Stimulated activated memory B cell treated with anti-CD40 and anti-IgM and Interleukin-4, amounts not matched to agents 10 μg/mL and 1 μg/mL and 100 μg/mL, for 72 hours (primary cell): ENCODE data around the gene ADCY3.
A peak's percentile ranks its signal among the peaks of the same experiment; 100 is the strongest.

Experiments
- ATAC-seq: fragments of 150-1000 bp; cut with Tn5 transposase; 2 replicates; pipeline ENCODE4 v1.10.0; 2021
- H3K27ac Mint-ChIP-seq: one replicate; pipeline ENCODE4 v1.8.0; 2022; ENCODE audit warnings: mild to moderate bottlenecking, mixed read lengths
- H3K27me3 Mint-ChIP-seq: one replicate; pipeline ENCODE4 v1.8.0; 2022; ENCODE audit warnings: mixed read lengths
- H3K36me3 Mint-ChIP-seq: one replicate; pipeline ENCODE4 v1.8.0; 2022; ENCODE audit warnings: mixed read lengths
- H3K4me1 Mint-ChIP-seq: one replicate; pipeline ENCODE4 v1.8.0; 2022; ENCODE audit warnings: mixed read lengths
- H3K4me3 Mint-ChIP-seq: one replicate; pipeline ENCODE4 v1.8.0; 2022; ENCODE audit warnings: mild to moderate bottlenecking, moderate library complexity, mixed read lengths
- H3K9me3 Mint-ChIP-seq: one replicate; pipeline ENCODE4 v1.8.0; 2022; ENCODE audit warnings: mixed read lengths

The ADCY3 gene

DNA sequence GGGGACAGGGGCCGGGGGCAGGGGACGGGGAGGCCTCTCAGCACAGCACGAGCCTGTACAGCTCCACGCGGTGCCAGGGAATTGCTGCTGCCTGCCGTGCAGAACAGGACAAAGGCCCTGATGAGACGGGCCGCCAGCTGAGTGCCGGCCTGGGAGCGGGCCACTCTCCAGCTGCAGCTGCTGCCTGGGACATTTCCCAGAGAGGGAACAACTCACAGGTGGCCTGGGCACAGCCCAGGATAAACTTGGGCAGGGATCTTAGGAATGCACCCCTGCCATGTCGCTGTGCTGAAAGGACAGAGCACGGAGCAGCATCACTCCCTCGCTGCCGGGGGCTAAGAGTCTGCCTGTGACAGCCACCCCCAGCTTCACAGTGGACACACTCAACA is 88.0 kb downstream of the ADCY3 start:
- H3K36me3 Mint-ChIP-seq, result peaks cover 57% of the 10 kb centered on the region
- ATAC-seq, result no peak
- H3K27ac Mint-ChIP-seq, result no peak overlapping the region
- no peak overlapping the region for H3K4me3 Mint-ChIP-seq
- peaks cover 8% of the 10 kb centered on the region for H3K4me1 Mint-ChIP-seq
- no peaks in the 10 kb centered on the region for H3K9me3 Mint-ChIP-seq
- H3K27me3 Mint-ChIP-seq, result no peaks in the 10 kb centered on the region

GRCh38 chr2:24831221-24832072 is 88.6 kb downstream of the ADCY3 start:
- H3K27ac Mint-ChIP-seq, result no peak overlapping the region
- peaks cover 9% of the 10 kb centered on the region for H3K4me1 Mint-ChIP-seq
- peaks cover 54% of the 10 kb centered on the region for H3K36me3 Mint-ChIP-seq
- ATAC-seq, result no peak
- H3K9me3 Mint-ChIP-seq, result no peaks in the 10 kb centered on the region
- H3K4me3 Mint-ChIP-seq, result peak overlapping the region; percentile 18
- no peaks in the 10 kb centered on the region for H3K27me3 Mint-ChIP-seq

- ATAC-seq, result no peak
- no peaks in the 10 kb centered on the region for H3K27me3 Mint-ChIP-seq
- H3K36me3 Mint-ChIP-seq, result peaks cover 54% of the 10 kb centered on the region
- H3K27ac Mint-ChIP-seq, result no peak overlapping the region
- H3K4me1 Mint-ChIP-seq, result peaks cover 16% of the 10 kb centered on the region
- H3K9me3 Mint-ChIP-seq, result no peaks in the 10 kb centered on the region
- no peak overlapping the region for H3K4me3 Mint-ChIP-seq
Measured at GRCh38 chr2:24830786-24831185, 89.3 kb downstream of the ADCY3 start.

DNA sequence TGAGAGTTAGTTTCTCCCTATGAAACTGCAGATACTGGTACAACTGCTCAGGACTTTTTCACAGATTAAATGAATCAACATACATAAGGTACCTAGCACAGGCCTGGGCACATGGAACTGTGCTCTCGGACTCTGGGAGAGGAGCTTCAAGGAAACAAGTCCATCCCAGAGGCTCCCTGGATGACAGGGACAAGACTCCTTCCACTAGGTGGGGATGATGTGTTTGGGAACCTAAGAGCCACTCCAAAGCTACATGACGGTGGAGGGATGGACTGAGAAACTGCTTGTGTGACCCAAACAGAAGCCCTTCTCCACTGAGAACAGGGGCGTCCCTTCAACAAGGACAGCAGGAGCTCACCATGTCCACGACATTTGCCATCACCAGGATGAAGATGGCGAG is 89.7 kb downstream of the ADCY3 start:
- no peaks in the 10 kb centered on the region for H3K27me3 Mint-ChIP-seq
- H3K27ac Mint-ChIP-seq, result no peak overlapping the region
- H3K9me3 Mint-ChIP-seq, result no peaks in the 10 kb centered on the region
- no peak overlapping the region for H3K4me3 Mint-ChIP-seq
- no peak for ATAC-seq
- H3K4me1 Mint-ChIP-seq, result peaks cover 20% of the 10 kb centered on the region
- peaks cover 56% of the 10 kb centered on the region for H3K36me3 Mint-ChIP-seq

DNA sequence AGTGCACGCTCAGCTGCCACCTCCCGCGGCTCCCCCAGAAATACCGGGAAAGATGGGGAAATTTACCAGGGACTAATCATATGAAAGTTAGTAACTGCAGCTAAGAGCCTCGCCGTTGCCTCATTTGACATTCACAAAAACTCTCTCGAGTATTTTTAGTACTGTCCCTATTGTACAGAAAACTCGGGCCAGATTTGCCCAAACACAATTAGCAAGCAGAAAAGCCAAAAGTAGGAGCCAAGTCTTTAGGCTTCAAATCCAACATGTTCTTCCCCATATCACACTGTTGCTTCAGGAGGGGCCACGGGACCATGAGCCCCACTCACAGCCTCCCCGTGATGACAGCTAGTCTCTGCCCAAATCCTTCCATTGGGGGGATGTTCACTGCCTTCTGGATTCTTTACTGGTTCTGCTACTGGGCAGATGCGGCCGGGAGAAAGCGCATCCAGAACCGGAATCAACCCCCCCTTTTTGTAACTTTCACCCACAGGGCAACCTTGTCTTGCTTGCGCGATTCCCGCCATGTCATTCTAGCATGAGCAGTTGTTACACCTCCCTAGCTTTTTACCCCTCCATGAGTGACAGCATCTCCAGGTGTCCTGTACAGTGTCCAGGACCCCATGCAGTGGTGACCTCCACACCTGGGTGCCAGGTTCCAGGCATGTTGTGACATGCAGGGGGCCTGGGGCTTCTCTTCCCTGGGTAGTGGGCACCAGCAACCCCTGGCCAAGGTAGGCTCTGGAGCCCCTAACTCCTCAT is 91.6 kb downstream of the ADCY3 start:
- no peaks in the 10 kb centered on the region for H3K27me3 Mint-ChIP-seq
- H3K36me3 Mint-ChIP-seq, result peaks cover 41% of the 10 kb centered on the region
- no peak for ATAC-seq
- peaks cover 22% of the 10 kb centered on the region for H3K4me1 Mint-ChIP-seq
- no peak overlapping the region for H3K27ac Mint-ChIP-seq
- H3K9me3 Mint-ChIP-seq, result no peaks in the 10 kb centered on the region
- no peak overlapping the region for H3K4me3 Mint-ChIP-seq

DNA sequence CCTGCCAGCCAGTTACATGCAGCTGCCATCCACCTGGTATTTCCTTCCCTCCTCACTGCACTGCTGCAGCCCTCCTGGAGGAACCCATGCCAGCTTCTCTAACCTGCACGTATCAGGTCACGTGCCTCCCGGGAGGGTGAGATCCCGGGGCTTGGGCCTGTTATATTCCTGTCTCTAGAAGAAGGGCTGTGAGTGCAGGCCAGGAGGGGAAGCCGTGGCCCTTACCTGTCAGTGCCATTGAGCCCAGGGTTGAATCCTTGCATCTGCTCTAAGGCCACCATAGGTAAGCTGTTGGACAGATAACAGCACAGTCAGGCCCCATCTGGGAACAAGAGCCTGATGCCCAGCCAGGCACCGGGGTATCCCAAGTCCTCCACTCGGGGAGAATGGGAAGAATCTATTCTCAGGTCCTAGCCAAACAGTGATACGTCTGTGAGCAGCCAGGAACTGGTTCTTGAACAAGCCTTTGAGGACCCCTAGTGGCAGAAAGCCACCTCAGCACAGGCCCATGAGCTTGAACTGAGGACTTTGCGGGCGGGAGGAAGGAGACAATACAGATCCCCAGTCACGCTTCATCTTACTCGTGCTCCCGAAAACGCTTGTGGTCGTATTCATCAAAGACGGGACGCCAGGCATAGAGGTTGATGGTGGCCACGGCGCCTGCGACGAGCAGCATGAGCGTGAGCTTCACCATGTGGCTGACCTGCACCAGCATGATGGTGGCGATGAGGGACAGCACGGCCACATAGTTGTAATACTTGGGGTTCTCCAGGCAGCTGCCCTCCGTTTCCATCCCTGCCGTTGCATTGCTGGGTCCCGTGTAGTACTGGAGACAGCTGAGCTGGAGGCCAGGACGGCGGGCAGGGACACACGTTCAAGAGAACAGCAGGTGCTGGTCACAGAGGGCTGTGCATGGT is 92.5 kb downstream of the ADCY3 start:
- peaks cover 41% of the 10 kb centered on the region for H3K36me3 Mint-ChIP-seq
- no peaks in the 10 kb centered on the region for H3K27me3 Mint-ChIP-seq
- no peak overlapping the region for H3K4me3 Mint-ChIP-seq

GRCh38 chr2:24826773-24827145 is 93.3 kb downstream of the ADCY3 start:
- Mint-ChIP-seq H3K36me3 (peaks cover 46% of the 10 kb centered on the region), H3K27me3 (no peaks in the 10 kb centered on the region), H3K4me3 (no peak overlapping the region), H3K9me3 (no peaks in the 10 kb centered on the region), H3K27ac (no peak overlapping the region), H3K4me1 (peaks cover 22% of the 10 kb centered on the region)
- ATAC-seq, result no peak

More for the DNA sequence above, 92.5 kb downstream of the ADCY3 start:
- no peaks in the 10 kb centered on the region for H3K9me3 Mint-ChIP-seq
- H3K27ac Mint-ChIP-seq, result no peak overlapping the region
- peaks cover 22% of the 10 kb centered on the region for H3K4me1 Mint-ChIP-seq
- ATAC-seq, result peak; percentile 87

GRCh38 chr2:24825883-24826772 is 93.9 kb downstream of the ADCY3 start:
- ATAC-seq, result no peak
- H3K4me3 Mint-ChIP-seq, result no peak overlapping the region
- H3K27ac Mint-ChIP-seq, result peak overlapping the region; percentile 52
- peaks cover 22% of the 10 kb centered on the region for H3K4me1 Mint-ChIP-seq
- H3K9me3 Mint-ChIP-seq, result no peaks in the 10 kb centered on the region
- no peaks in the 10 kb centered on the region for H3K27me3 Mint-ChIP-seq
- peaks cover 47% of the 10 kb centered on the region for H3K36me3 Mint-ChIP-seq

- H3K36me3 Mint-ChIP-seq, result peaks cover 51% of the 10 kb centered on the region
- ATAC-seq, result no peak
- H3K4me1 Mint-ChIP-seq, result peaks cover 22% of the 10 kb centered on the region
Measured at GRCh38 chr2:24824966-24825882, 94.8 kb downstream of the ADCY3 start.

GRCh38 chr2:24824071-24824588 is 95.9 kb downstream of the ADCY3 start:
- no peak overlapping the region for H3K27ac Mint-ChIP-seq
- H3K4me1 Mint-ChIP-seq, result peaks cover 22% of the 10 kb centered on the region

More at GRCh38 chr2:24824966-24825882, 94.8 kb downstream of the ADCY3 start:
- H3K27me3 Mint-ChIP-seq, result no peaks in the 10 kb centered on the region
- peak overlapping the region; percentile 52 for H3K27ac Mint-ChIP-seq
- H3K9me3 Mint-ChIP-seq, result no peaks in the 10 kb centered on the region
- no peak overlapping the region for H3K4me3 Mint-ChIP-seq

GRCh38 chr2:24822049-24822706 is 97.9 kb downstream of the ADCY3 start:
- Mint-ChIP-seq H3K4me3 (no peak overlapping the region), H3K9me3 (no peaks in the 10 kb centered on the region), H3K36me3 (peaks cover 71% of the 10 kb centered on the region), H3K27ac (no peak overlapping the region), H3K27me3 (no peaks in the 10 kb centered on the region), H3K4me1 (peaks cover 14% of the 10 kb centered on the region)
- no peak for ATAC-seq

More at GRCh38 chr2:24824071-24824588, 95.9 kb downstream of the ADCY3 start:
- no peak for ATAC-seq
- Mint-ChIP-seq H3K4me3 (no peak overlapping the region), H3K9me3 (no peaks in the 10 kb centered on the region), H3K36me3 (peaks cover 59% of the 10 kb centered on the region), H3K27me3 (no peaks in the 10 kb centered on the region)

GRCh38 chr2:24821433-24821891 is 98.6 kb downstream of the ADCY3 start:
- no peaks in the 10 kb centered on the region for H3K27me3 Mint-ChIP-seq
- no peak overlapping the region for H3K27ac Mint-ChIP-seq
- H3K9me3 Mint-ChIP-seq, result no peaks in the 10 kb centered on the region
- ATAC-seq, result no peak
- peaks cover 76% of the 10 kb centered on the region for H3K36me3 Mint-ChIP-seq
- H3K4me1 Mint-ChIP-seq, result peaks cover 13% of the 10 kb centered on the region
- H3K4me3 Mint-ChIP-seq, result no peak overlapping the region
